H1 (cell line): ENCODE data around the gene APOL6. TPM values are rescaled to one million over a fixed set of nuclear protein-coding genes. Genes with fewer than 3 reads are reported as not detected.

Experiments
- CTCF ChIA-PET: fragments of 300-600 bp; sonication (Branson Sonifier 250); formaldehyde crosslinking; loops from one replicate; lab custom pipeline; 2021; ENCODE audit not compliant: partially characterized antibody; lab: Charles Lee
- POLR2A ChIA-PET: fragments of 300-600 bp; sonication (Branson Sonifier 250); formaldehyde crosslinking; loops from one replicate; lab custom pipeline; 2021; ENCODE audit warnings: inconsistent platforms; ENCODE audit not compliant: partially characterized antibody; lab: Charles Lee
- DNase-seq, 2 experiments: peaks; one replicate each; pipeline versions ENCODE4 v3.0.0 to v3.0.0-alpha.2; 2010 to 2022; ENCODE audit warnings: low spot score in 2 of 2, low read depth in 1 of 2, mixed read lengths in 1 of 2
- FAIRE-seq: peaks from 2 replicates; lab custom pipeline; 2011; peaks lifted over from hg19 to GRCh38; lab: Jason Lieb, UNC
- H2AFZ ChIP-seq: 2 replicates; pipeline ENCODE4 v1.8.1; 2012; ENCODE audit warnings: low read length, inconsistent platforms
- H2AK5ac ChIP-seq: 2 replicates; pipeline ENCODE4 v1.6.1; 2013; ENCODE audit warnings: low read depth, low read length
- H2BK120ac ChIP-seq: replicated peaks from 2 replicates; pipeline ENCODE3; 2013; ENCODE audit warnings: low read depth, low read length, inconsistent platforms
- H2BK12ac ChIP-seq: 2 replicates; pipeline ENCODE4 v1.6.1; 2013; ENCODE audit warnings: low read depth, low read length
- H2BK15ac ChIP-seq: 2 replicates; pipeline ENCODE4 v1.6.1; 2013; ENCODE audit warnings: low read length
- H2BK20ac ChIP-seq: 2 replicates; pipeline ENCODE4 v1.6.1; 2013; ENCODE audit warnings: low read length
- H2BK5ac ChIP-seq: 2 replicates; pipeline ENCODE4 v1.6.1; 2013; ENCODE audit warnings: low read depth, low read length
- H3K14ac ChIP-seq: 2 replicates; pipeline ENCODE4 v1.6.1; 2013; ENCODE audit warnings: inconsistent platforms; ENCODE audit not compliant: insufficient read length
- H3K18ac ChIP-seq: 2 replicates; pipeline ENCODE4 v1.6.1; 2013; ENCODE audit warnings: low read length; ENCODE audit errors: extremely low read depth
- H3K23ac ChIP-seq: 2 replicates; pipeline ENCODE4 v1.6.1; 2013; ENCODE audit warnings: inconsistent platforms; ENCODE audit not compliant: insufficient read length
- H3K23me2 ChIP-seq: 2 replicates; pipeline ENCODE4 v1.6.1; 2013; ENCODE audit warnings: low read depth, low read length
- H3K27ac ChIP-seq: 2 replicates; pipeline ENCODE4 v1.6.1; 2011; ENCODE audit warnings: low read depth, low read length, inconsistent platforms
- H3K27me3 ChIP-seq, 4 experiments: replicated peaks in 1 of 4; 1 replicate in 1 of 4; 2 replicates in 3 of 4; pipeline versions ENCODE4 v1.6.1 to v1.8.1; 2011 to 2013; ENCODE audit warnings: low read length in 3 of 4, mild to moderate bottlenecking in 3 of 4, inconsistent platforms in 2 of 4, mixed read lengths in 2 of 4, moderate library complexity in 1 of 4; ENCODE audit not compliant: control insufficient read depth in 3 of 4, insufficient read depth in 3 of 4; ENCODE audit errors: extremely low read depth in 1 of 4
- H3K36me3 ChIP-seq, 4 experiments: 2 replicates each; pipeline versions ENCODE4 v1.6.1 to v1.8.1; 2011 to 2013; ENCODE audit warnings: mild to moderate bottlenecking in 4 of 4, low read length in 3 of 4, moderate library complexity in 2 of 4, control low read depth in 1 of 4, inconsistent platforms in 1 of 4; ENCODE audit not compliant: insufficient read depth in 4 of 4, control insufficient read depth in 2 of 4
- H3K4ac ChIP-seq: replicated peaks from 2 replicates; pipeline ENCODE3; 2013; ENCODE audit warnings: low read length, low read depth, mixed read lengths, inconsistent platforms; ENCODE audit not compliant: insufficient read length
- H3K4me1 ChIP-seq, 4 experiments: replicated peaks in 1 of 4; 1 replicate in 1 of 4; 2 replicates in 3 of 4; pipeline versions ENCODE4 v1.6.1 to v1.8.1; 2011 to 2013; ENCODE audit warnings: low read length in 3 of 4, inconsistent platforms in 2 of 4, mixed read lengths in 1 of 4; ENCODE audit not compliant: insufficient read depth in 4 of 4, control insufficient read depth in 3 of 4
- H3K4me2 ChIP-seq, 2 experiments: 2 replicates each; pipeline versions ENCODE4 v1.6.1 to v1.8.1; 2011 to 2013; ENCODE audit warnings: low read depth in 2 of 2, low read length in 2 of 2, control low read depth in 1 of 2, inconsistent platforms in 1 of 2, mild to moderate bottlenecking in 1 of 2; ENCODE audit not compliant: insufficient read depth in 1 of 2
- H3K4me3 ChIP-seq, 4 experiments: fragments of 200-600, 300-600 bp in 1 of 4; sonication (generic), shearing (Covaris generic), sonication (Bioruptor Twin) in 1 of 4; 2 replicates each; pipeline versions ENCODE4 v1.5.1 to v1.8.1; 2011 to 2016; ENCODE audit warnings: low read length in 4 of 4, low read depth in 3 of 4, control low read depth in 2 of 4, inconsistent platforms in 2 of 4, mild to moderate bottlenecking in 2 of 4, mixed read lengths in 1 of 4, moderate library complexity in 1 of 4; ENCODE audit not compliant: insufficient read depth in 2 of 4; ENCODE audit errors: extremely low read depth in 1 of 4
- H3K56ac ChIP-seq: replicated peaks from 2 replicates; pipeline ENCODE3; 2013; ENCODE audit warnings: low read depth, mild to moderate bottlenecking, mixed read lengths, low read length, inconsistent platforms; ENCODE audit not compliant: insufficient read length
- H3K79me1 ChIP-seq: 2 replicates; pipeline ENCODE4 v1.6.1; 2013; ENCODE audit warnings: low read depth, low read length, control low read depth
- H3K79me2 ChIP-seq, 2 experiments: 2 replicates each; pipeline versions ENCODE4 v1.6.1 to v1.8.1; 2012 to 2013; ENCODE audit warnings: low read length in 2 of 2, mild to moderate bottlenecking in 2 of 2, inconsistent platforms in 1 of 2; ENCODE audit not compliant: insufficient read depth in 2 of 2, control insufficient read depth in 1 of 2
- H3K9ac ChIP-seq, 4 experiments: replicated peaks in 1 of 4; 1 replicate in 1 of 4; 2 replicates in 3 of 4; pipeline versions ENCODE4 v1.6.1 to v1.8.1; 2011 to 2013; ENCODE audit warnings: low read depth in 3 of 4, low read length in 3 of 4, control low read depth in 2 of 4, mild to moderate bottlenecking in 2 of 4, moderate library complexity in 2 of 4, inconsistent platforms in 1 of 4; ENCODE audit errors: extremely low read depth in 1 of 4
- H3K9me3 ChIP-seq, 2 experiments: 2 replicates each; pipeline versions ENCODE4 v1.6.1 to v1.8.1; 2012 to 2013; ENCODE audit warnings: mild to moderate bottlenecking in 2 of 2, moderate library complexity in 2 of 2, control low read depth in 1 of 2, inconsistent platforms in 1 of 2, low read depth in 1 of 2, low read length in 1 of 2, mixed read lengths in 1 of 2; ENCODE audit not compliant: insufficient read depth in 2 of 2
- H4K20me1 ChIP-seq, 2 experiments: replicated peaks in 1 of 2; 2 replicates each; pipeline versions ENCODE3 to v1.8.1; 2011 to 2013; ENCODE audit warnings: inconsistent platforms in 2 of 2, low read length in 2 of 2, mild to moderate bottlenecking in 1 of 2; ENCODE audit not compliant: insufficient read depth in 2 of 2, control insufficient read depth in 1 of 2
- H4K5ac ChIP-seq: 2 replicates; pipeline ENCODE4 v1.6.1; 2013; ENCODE audit warnings: low read length, low read depth, mixed read lengths, inconsistent platforms; ENCODE audit not compliant: insufficient read length
- H4K8ac ChIP-seq: 2 replicates; pipeline ENCODE4 v1.8.0; 2013; ENCODE audit warnings: mild to moderate bottlenecking, moderate library complexity, low read length, inconsistent platforms; ENCODE audit not compliant: insufficient read depth; ENCODE audit errors: extremely low read depth
- H4K91ac ChIP-seq: replicated peaks from 2 replicates; pipeline ENCODE3; 2013; ENCODE audit warnings: low read length, mixed read lengths, inconsistent platforms; ENCODE audit not compliant: insufficient read length
- CBX5 ChIP-seq: fragments of 300-800, 300-1000 bp; sonication (generic); IDR thresholded peaks from 2 replicates; pipeline ENCODE4 v1.7.1; 2016; ENCODE audit warnings: antibody characterized with exemption, low read length, low read depth
- MAFK ChIP-seq: IDR thresholded peaks from 2 replicates; pipeline ENCODE4 v1.6.1; 2012; ENCODE audit warnings: low read depth, mild to moderate bottlenecking, improper control_type of control experiment, low read length
- RXRA ChIP-seq: IDR thresholded peaks from 2 replicates; pipeline ENCODE4 v1.6.1; 2011; ENCODE audit warnings: low read depth, mild to moderate bottlenecking, low read length, moderate library complexity; ENCODE audit not compliant: insufficient read depth
- SP1 ChIP-seq: IDR thresholded peaks from 2 replicates; pipeline ENCODE4 v1.6.1; 2011; ENCODE audit warnings: low read depth, low read length
- SP2 ChIP-seq: IDR thresholded peaks from 2 replicates; pipeline ENCODE4 v1.6.1; 2012; ENCODE audit warnings: mild to moderate bottlenecking, low read length, inconsistent platforms
- WGBS, 2 experiments: shearing (Covaris generic) in 1 of 2; methylation state at CpG; one replicate each; pipeline versions ENCODE4 v1.1.6 to v1.1.7; 2013 to 2015; ENCODE audit warnings: low lambda C conversion rate in 2 of 2, mixed read lengths in 2 of 2, inconsistent platforms in 1 of 2, low coverage in 1 of 2, missing lambda C conversion rate in 1 of 2; ENCODE audit not compliant: insufficient replicate concordance in 2 of 2, insufficient coverage in 1 of 2, insufficient read length in 1 of 2; ENCODE audit errors: extremely low coverage in 1 of 2, missing lambda C conversion rate in 1 of 2; 5-methylcytosine and 5-hydroxymethylcytosine counted together
- polyA plus RNA-seq, 7 experiments: library from polyadenylated mRNA; depleted of rRNA in 3 of 7; stranded (reverse) in 5 of 7; unstranded in 2 of 7; fragments of >200 nt in 5 of 7; fragments of 200-250 nt in 2 of 7; gene quantifications; 1 replicate in 5 of 7; 2 replicates in 1 of 7; 4 replicates in 1 of 7; pipeline versions ENCODE4 v1.2.1 to v1.2.3, GENCODE V29; 2011 to 2013; ENCODE audit warnings: missing spikeins in 2 of 7, mixed read lengths in 2 of 7
- total RNA-seq: library from RNA; stranded (reverse); fragmentation: NEBNext Ultra II Directional; extraction: Animal tissue kit (Norgen Biotek cat#: 25700); gene quantifications from 2 replicates; pipeline ENCODE4 v1.2.1, GENCODE V29; 2021

APOL6 gene
- total and polyA plus RNA-seq, 2 of the 8 experiments (the other 6 are each of a cell fraction or from before 2014, with no cell fraction given), result 0.06 to 0.13 TPM

DNA sequence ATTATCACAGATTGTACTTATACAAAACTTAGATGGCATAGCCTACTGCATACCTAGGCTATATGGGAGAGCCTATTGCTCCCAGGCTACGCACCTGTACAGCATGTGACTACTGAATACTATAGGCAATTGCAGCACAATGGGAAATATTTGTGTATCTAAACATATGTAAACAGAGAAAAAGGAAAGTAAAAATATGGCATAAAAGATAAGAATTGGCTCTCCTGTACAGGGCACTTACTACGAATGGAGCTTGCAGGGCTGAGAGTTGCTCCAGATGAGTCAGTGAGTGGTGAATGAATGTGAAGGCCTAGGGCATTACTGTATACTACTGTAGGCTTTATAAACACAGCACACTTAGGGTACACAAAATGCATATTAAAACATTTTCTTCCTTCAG lies 13.2 kb downstream of the APOL6 start:
- no peaks in the 10 kb centered on the region for H3K79me2 ChIP-seq
- H3K9me3 ChIP-seq, result peaks cover 15 to 17% of the 10 kb centered on the region in 2 experiments
- no peak overlapping the region for H3K4me2 ChIP-seq
- H2BK12ac ChIP-seq, result no peak overlapping the region
- H2BK5ac ChIP-seq, result no peak overlapping the region
- H3K9ac ChIP-seq, result no peak overlapping the region
- DNase-seq (no peak), FAIRE-seq (no peak)
- no peaks in the 10 kb centered on the region for H3K23me2 ChIP-seq
- 87% methylated on average over 2 of the region's 2 CpGs; no CpG with 5 or more reads in 1 of the 2 experiments for WGBS, 2 experiments
- ChIA-PET POLR2A (no interaction called here), CTCF (interaction anchor here (0.9 to 2.0 kb wide), 2 partner anchors 23 to 29 kb away, joined by 4 to 6 read pairs; no protein-coding TSS in a partner anchor)
- no peak overlapping the region for H3K4ac ChIP-seq
- peaks cover 0 to 10% (median 4%) of the 10 kb centered on the region in 4 experiments; a peak in 2 of 7 replicates for H3K4me1 ChIP-seq
- no peak overlapping the region for H3K4me3 ChIP-seq
- H3K27ac ChIP-seq, result no peak overlapping the region
- H2BK120ac ChIP-seq, result no peak overlapping the region
- peaks cover 0 to 4% (median 1%) of the 10 kb centered on the region in 4 experiments; a peak in 2 of 8 replicates for H3K36me3 ChIP-seq
- no peak overlapping the region for H2BK20ac ChIP-seq
- no peak overlapping the region for H3K56ac ChIP-seq
- no peaks in the 10 kb centered on the region for H3K79me1 ChIP-seq
- H2BK15ac ChIP-seq, result no peak overlapping the region
- H2AK5ac ChIP-seq, result no peak overlapping the region
- no peak overlapping the region for H4K5ac ChIP-seq
- no peak overlapping the region for H4K91ac ChIP-seq
- no peak overlapping the region for H3K14ac ChIP-seq
- TF ChIP-seq CBX5, result no peak
- no peak for TF ChIP-seq SP1
- TF ChIP-seq MAFK, result no peak
- TF ChIP-seq SP2, result no peak
- TF ChIP-seq RXRA, result no peak
- TF ChIP-seq, all 59 proteins: peak for 0
- no peak overlapping the region for H3K23ac ChIP-seq
- H3K27me3 ChIP-seq, result no peaks in the 10 kb centered on the region
- no peak overlapping the region for H4K8ac ChIP-seq
- no peak overlapping the region for H2AFZ ChIP-seq
- no peak overlapping the region for H3K18ac ChIP-seq
- H4K20me1 ChIP-seq, result no peaks in the 10 kb centered on the region
